Inflammatory macrophage (primary cell): ENCODE measurements around the gene MAP2K6.

Source experiments
- DNase-seq, 2 donors: peaks; one replicate each; pipeline ENCODE4 v3.0.0-alpha.2; 2020 to 2022

MAP2K6 gene

DNA sequence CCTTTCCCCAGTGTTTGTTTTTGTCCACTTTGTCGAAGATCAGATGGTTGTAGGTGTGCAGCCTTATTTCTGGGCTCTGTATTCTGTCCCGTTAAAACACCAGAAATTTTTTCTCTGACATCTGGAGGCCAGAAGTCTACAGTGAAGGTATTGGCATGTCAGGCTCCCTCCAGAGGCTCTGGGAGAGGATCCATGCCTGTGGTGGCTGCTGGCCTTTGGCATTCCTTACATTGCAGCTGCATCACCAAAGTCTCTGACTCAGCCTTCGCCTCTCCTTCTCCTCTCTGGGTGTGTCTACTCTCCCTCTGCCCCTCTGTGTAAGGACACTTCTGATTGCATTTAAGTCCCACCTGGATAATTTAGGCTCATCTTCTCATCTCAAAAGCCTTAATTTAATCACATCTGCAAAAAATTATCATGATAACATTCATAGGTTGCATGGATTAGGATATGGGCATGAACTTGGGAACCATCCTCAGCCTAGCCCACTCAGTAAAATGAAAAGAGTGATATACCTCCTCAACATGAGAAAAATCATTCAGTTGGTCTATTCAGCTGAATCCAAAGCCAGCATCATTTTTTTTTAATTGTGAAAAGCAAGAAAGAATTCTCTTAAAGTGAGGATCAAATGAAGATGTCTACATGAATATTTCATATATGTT, 78.0 kb downstream of the MAP2K6 start:
- DNase-seq: no peak

- peak in 1 of 2 donors; percentile 28 for DNase-seq
These were observed 81.3 kb downstream of the MAP2K6 start for GRCh38 chr17:69495787-69496186.

- no peak for DNase-seq
These were observed 82.7 kb downstream of the MAP2K6 start for GRCh38 chr17:69497161-69497560.

DNA sequence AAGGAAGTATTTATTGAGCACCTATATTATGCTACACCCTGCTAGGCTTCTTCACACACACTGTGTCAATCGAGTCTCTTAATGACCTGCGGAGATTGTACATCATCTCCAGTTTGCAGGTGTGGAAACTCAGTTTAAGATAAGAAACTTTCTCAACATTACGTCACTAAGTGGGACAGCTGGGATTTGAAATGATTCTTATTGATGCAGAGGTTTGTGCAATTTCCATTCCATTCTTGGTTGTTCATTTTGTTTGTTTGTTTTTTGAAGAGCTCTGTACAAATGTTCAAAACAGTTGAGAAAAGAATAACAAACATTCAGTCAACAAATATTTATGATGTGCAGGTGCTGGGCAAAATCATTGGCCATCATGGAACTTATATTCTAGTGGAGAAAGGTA, 84.8 kb downstream of the MAP2K6 start:
- no peak for DNase-seq

- DNase-seq: no peak
These were observed 86.5 kb downstream of the MAP2K6 start for GRCh38 chr17:69500911-69501429.

- peak; percentile 78 to 87 for DNase-seq
These were observed 87.3 kb downstream of the MAP2K6 start for GRCh38 chr17:69501591-69502468.

DNA sequence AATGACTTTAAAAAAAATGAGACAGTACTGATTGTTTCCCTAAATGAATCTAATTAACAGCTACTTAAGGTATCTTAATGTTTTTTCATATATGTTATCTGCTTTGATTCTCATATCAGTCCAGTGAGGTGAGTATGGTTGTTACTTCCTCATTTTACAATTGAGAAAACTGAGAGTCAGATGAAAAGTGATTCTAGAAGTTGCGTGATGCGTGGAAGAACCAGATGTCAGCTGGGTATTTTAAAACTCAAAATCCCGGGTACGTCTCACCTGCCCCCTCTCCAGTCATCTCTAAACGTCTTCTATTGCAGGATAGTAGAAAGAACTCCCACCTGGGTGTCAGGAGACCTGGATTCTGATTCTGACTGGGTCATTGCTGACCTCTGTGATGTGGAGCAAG, 89.2 kb downstream of the MAP2K6 start:
- DNase-seq: no peak

GRCh38 chr17:69505740-69506139, 91.2 kb downstream of the MAP2K6 start:
- DNase-seq: no peak

- DNase-seq: peak; percentile 11 to 29
These were observed 92.0 kb downstream of the MAP2K6 start for GRCh38 chr17:69506489-69506888.

DNA sequence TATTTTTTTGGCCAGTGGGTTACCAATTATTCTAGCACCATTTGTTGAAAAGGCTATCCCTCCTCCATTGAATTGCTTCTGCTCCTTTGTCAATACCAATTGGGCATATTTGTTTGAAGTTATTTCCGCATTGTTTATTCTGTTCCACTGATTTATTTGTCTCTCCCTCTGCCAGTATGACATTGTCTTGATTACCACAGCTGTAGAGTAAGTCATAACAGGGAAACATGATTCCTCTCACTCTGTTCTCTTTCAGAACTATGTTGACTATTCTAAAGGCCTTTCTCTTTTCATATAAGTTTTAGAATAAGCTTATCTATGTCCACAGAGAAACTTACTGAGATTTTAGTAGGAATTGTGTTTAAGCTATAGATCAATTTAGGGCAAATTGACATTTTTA, 94.3 kb downstream of the MAP2K6 start:
- no peak for DNase-seq

DNA sequence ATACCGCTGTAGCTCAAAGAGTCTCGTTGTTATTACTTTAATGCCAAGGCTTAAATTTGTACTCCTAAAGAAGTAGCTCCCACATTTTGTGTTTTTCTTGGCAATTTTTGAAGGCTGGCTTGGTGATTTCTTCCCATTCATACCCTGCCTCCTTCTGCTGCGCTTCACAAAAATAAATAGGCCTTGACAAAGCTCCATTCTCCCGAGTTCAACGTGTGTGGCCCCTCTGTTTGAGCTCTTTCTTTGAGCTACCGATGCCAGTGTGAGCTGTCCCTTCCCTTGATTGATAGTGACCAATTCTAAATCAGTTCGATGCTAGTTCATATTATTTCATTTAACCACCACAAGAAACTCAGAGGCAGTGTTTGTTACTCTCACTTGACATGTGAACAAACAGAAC, 96.8 kb downstream of the MAP2K6 start:
- no peak for DNase-seq

DNA sequence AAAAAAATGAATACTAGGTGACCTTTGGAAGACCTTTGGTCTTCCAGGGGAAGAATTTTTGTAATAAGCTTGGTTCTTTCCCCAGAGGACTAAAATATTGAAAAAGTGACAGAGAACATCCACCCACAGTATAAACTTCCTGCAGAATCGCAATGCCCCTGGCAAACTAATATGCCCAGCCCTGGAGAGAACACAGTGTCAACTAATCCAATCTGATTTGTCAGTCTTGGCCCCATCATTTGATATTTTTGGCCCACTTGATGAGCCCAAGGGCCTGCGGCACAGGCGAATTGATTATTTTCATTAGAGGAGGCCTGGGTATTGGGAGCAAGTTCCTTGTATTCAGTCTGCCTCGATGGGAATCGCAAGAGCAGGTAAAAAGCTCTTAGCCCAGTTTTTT, 98.4 kb downstream of the MAP2K6 start:
- DNase-seq: no peak

DNA sequence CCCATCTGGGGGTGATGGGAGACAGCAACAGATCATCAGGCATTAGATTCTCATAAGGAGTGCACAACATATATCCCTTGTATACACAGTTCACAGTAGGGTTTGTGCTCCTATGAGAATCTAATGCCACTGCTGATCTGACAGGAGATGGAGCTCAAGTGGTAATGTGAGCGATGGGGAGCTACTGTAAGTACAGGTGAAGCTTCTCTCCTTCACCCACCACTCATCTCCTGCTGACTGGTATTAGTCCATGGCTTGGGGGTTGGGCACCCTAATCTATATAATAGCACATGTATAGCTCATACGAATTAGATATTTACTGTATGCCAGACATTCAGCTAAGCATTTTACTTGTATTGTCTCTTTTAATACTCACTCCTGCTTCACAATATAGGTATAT, 101.7 kb downstream of the MAP2K6 start:
- no peak for DNase-seq

GRCh38 chr17:69516911-69517310, 102.4 kb downstream of the MAP2K6 start:
- DNase-seq: peak in 1 of 2 donors; percentile 20

DNA sequence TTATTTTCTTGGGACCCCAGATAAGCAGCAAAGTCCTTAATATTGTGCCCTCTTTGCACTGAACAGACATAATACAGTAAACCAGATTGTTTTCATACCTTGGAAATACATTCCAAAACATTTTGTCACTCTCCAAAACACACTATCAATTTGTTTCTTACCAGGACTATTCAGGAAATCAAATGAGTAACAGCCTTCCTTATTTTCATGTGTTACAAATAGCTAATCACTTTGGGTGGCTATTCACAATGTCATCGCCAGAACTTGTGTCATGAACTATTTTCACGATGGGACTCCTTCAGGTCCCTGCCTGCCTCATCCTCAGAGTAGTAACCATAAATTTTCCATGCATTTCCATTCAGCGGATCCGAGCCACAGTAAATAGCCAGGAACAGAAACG, 104.5 kb downstream of the MAP2K6 start:
- DNase-seq: no peak

- peak; percentile 55 to 56 for DNase-seq
These were observed 108.9 kb downstream of the MAP2K6 start for GRCh38 chr17:69523244-69523861.

DNA sequence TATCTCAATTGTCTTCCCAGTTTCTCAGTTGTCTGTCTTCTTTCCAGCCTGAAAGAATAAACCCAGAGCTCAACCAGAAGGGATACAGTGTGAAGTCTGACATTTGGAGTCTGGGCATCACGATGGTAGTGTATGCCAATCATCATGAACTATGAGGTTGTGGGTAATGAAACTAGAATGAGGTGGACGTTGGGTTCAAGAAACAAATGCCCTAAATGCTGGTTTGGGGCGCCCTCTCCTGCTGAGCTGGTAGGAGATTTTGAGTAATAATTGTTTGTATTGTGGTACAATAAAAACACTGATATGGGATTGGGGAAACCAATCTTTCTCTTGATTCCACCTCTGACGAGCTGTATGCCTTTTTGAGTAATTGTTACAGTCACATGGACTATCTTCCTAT, 110.4 kb downstream of the MAP2K6 start:
- no peak for DNase-seq

DNA sequence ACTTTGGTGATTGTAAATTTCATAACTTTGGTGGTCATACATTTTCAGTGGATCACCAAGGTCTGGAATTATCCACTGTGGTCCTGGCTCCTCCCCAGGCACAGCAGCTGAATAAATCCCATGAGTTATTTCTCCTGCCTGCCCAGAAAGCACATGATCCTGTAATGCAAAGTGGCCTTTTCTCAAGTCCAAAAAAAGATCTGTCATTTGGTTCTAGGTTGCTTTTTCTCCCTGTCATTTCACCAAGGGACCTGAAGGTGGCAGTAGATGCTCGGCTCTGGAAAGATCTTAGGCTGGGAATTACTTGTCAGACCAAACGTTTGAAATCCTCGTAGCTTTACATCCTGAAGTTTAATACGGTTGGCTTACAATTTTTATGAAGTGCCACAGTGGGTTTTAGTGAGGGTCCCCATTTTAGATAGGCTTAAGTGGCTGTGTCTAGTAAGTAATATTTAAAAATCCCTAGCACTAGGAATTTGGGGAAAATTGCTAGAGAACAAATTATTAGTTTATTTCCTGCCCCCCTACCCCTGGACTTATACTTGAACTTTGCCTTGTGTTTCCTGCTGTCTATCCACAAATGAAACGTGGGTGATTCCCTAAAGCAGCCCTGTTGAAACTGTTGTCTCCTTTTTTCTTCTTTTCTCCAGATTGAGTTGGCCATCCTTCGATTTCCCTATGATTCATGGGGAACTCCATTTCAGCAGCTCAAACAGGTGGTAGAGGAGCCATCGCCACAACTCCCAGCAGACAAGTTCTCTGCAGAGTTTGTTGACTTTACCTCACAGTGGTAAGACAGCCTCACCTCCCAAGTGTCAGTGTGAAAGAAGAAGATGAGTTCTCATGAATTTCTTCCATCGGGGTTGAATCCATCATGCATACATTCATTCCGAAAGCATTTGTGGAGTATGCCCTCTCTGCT, 111.7 kb downstream of the MAP2K6 start:
- DNase-seq: peak; percentile 53 to 64

DNA sequence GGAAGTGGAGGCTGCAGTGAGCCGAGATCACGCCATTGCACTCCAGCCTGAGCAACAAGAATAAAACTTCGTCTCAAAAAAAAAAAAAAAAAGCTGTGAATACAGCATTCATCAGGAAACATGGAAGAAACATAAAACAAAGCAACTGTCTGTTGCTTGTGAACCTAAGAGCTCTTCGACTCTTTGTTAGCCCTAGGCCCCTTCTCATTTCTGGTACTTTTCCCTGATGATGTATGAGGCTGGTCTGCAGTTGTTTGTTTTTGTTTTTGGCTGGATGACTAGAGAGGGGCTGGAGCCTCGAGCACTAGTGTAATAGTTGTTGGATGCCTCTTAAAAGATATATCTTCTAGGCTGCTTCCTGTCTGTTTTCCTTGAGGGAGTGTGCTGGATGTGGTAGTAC, 113.5 kb downstream of the MAP2K6 start:
- DNase-seq: no peak

GRCh38 chr17:69533481-69534234, 119.2 kb downstream of the MAP2K6 start:
- DNase-seq: no peak

DNA sequence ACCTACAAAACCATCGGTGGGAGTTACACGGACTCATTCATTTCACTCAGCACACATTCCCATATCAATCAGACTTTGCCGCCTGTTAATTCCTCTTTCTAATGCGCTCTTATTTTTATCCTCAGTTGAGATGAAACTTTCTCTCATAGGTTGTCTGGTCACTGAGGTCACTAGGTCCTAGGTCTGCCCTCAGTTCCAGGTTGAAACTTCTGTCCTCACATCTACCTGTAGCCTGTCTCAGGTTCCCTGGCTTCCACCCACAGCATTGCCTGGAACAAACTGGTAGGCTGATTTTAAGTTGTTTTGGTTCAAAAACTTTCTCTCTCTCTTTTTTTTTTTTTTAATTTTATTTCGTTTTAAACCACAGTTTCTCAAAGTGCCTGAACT, 119.7 kb downstream of the MAP2K6 start:
- no peak for DNase-seq
